Ascending aorta (tissue), 2 donors: ENCODE data around the gene SLC12A5. TPM values are rescaled to one million over a fixed set of nuclear protein-coding genes. Genes with fewer than 3 reads are reported as not detected.

ENCODE experiments used
- DNase-seq, 2 donors: peaks; one replicate each; pipeline ENCODE4 v3.0.0-alpha.2; 2019; ENCODE audit warnings: low spot score in 2 of 2
- H3K27ac ChIP-seq, 2 donors: fragments of 200-600 bp; sonication (generic); one replicate each; pipeline ENCODE4 v1.5.1; 2016 to 2017; ENCODE audit warnings: mild to moderate bottlenecking in 1 of 2
- H3K27me3 ChIP-seq: fragments of 200-600 bp; sonication (generic); one replicate; pipeline ENCODE4 v1.5.1; 2017
- H3K36me3 ChIP-seq, 2 donors: fragments of 200-600 bp; sonication (generic); one replicate each; pipeline ENCODE4 v1.5.1; 2016
- H3K4me1 ChIP-seq, 2 donors: fragments of 200-600 bp; sonication (generic); one replicate each; pipeline ENCODE4 v1.5.1; 2016 to 2017; ENCODE audit warnings: mild to moderate bottlenecking in 1 of 2
- H3K4me3 ChIP-seq, 2 donors: fragments of 200-600 bp; sonication (generic); one replicate each; pipeline ENCODE4 v1.5.1; 2016 to 2017; ENCODE audit warnings: mild to moderate bottlenecking in 1 of 2
- H3K9me3 ChIP-seq, 2 donors: fragments of 200-600 bp; sonication (generic); one replicate each; pipeline ENCODE4 v1.5.1; 2016
- intact Hi-C: fragments of 100-400 bp; cut with DNase I; formaldehyde crosslinking; loops from one replicate; pipeline ENCODE4 v1.15.1; 2023
- total RNA-seq: library from RNA; depleted of rRNA; stranded (reverse); fragments of >200 nt; gene quantifications from one replicate; pipeline ENCODE4 v1.1.0, GENCODE V29; 2016
- TF ChIP-seq, protein P1 (sequence below), 3 experiments: fragments of 200-600 bp in 2 of 3; fragments of 450-650 bp in 1 of 3; sonication (generic) in 2 of 3; IDR thresholded peaks; one replicate each; pipeline ENCODE4 v1.5.1; 2016 to 2019; ENCODE audit warnings: antibody characterized with exemption in 3 of 3, mild to moderate bottlenecking in 1 of 3, moderate library complexity in 1 of 3

Gene SLC12A5
- total RNA-seq, 1 donor from 2014 or later = not detected

DNA sequence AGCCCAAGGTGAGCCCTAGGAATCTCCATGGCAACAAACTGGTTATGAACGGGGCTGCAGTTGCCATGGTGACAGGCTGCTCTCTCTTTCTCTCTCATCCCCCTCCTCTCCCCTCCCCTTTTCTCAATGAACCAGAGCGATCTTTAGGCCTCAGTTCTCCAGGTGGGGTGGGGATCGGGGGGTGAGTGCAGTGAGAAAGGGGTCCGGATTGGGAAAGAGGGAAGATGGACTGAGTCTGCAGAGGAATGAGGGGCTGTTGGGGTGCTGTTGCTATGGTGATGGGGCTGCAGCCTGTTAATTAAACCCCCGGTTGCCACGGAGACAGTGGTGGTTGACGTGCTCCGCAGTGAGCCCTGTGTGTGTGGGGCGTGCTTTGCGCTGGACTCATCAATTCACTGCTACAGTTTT is 3.6 kb upstream of the SLC12A5 start:
- peaks cover 19% of the 10 kb centered on the region for H3K27me3 ChIP-seq
- TF ChIP-seq, protein P1, sequence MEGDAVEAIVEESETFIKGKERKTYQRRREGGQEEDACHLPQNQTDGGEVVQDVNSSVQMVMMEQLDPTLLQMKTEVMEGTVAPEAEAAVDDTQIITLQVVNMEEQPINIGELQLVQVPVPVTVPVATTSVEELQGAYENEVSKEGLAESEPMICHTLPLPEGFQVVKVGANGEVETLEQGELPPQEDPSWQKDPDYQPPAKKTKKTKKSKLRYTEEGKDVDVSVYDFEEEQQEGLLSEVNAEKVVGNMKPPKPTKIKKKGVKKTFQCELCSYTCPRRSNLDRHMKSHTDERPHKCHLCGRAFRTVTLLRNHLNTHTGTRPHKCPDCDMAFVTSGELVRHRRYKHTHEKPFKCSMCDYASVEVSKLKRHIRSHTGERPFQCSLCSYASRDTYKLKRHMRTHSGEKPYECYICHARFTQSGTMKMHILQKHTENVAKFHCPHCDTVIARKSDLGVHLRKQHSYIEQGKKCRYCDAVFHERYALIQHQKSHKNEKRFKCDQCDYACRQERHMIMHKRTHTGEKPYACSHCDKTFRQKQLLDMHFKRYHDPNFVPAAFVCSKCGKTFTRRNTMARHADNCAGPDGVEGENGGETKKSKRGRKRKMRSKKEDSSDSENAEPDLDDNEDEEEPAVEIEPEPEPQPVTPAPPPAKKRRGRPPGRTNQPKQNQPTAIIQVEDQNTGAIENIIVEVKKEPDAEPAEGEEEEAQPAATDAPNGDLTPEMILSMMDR (IDR thresholded peaks at IDR 0.05) = no peak
- H3K9me3 ChIP-seq = no peaks in the 10 kb centered on the region
- peaks cover 4 to 6% of the 10 kb centered on the region in 2 donors for H3K4me1 ChIP-seq
- intact Hi-C loops = no loop called here
- no peak for DNase-seq
- no peak overlapping the region for H3K4me3 ChIP-seq
- H3K27ac ChIP-seq = no peak overlapping the region
- H3K36me3 ChIP-seq = no peaks in the 10 kb centered on the region

DNA sequence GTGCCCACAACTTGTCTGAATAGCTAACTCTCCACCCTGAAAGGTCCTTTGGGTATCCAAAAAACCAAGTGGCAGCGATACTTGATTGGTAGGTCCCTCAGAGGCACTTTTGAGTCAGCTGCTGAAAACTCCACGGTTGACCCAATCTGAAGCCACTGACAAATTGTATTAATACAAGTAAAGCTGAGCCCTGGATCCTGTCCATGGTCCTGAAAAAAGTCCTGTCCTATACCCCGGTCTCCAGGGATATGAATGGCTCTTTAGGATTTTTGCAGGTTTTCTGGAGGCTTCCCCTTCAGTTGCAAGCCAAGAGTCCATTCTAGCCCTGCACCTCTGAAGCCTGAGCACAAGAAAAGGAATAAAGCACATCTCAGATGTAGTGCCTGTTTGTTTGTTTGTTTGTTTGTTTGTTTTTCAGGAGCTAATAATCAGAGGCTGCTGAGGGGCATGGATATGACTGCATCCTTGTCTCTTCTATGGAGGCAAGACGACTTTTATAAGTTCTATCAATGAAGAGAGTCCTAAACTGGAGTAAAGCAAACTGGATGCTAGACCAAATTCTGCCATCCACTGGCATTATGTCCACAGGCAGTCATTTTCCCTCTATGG is 1.7 kb upstream of the SLC12A5 start:
- no peaks in the 10 kb centered on the region for H3K36me3 ChIP-seq
- no peak for DNase-seq
- intact Hi-C loops = no loop called here
- no peaks in the 10 kb centered on the region for H3K4me1 ChIP-seq
- no peaks in the 10 kb centered on the region for H3K9me3 ChIP-seq
- H3K27ac ChIP-seq = no peak overlapping the region
- peaks cover 14% of the 10 kb centered on the region for H3K27me3 ChIP-seq
- TF ChIP-seq, protein P1 (IDR thresholded peaks at IDR 0.05) = no peak
- H3K4me3 ChIP-seq = no peak overlapping the region

DNA sequence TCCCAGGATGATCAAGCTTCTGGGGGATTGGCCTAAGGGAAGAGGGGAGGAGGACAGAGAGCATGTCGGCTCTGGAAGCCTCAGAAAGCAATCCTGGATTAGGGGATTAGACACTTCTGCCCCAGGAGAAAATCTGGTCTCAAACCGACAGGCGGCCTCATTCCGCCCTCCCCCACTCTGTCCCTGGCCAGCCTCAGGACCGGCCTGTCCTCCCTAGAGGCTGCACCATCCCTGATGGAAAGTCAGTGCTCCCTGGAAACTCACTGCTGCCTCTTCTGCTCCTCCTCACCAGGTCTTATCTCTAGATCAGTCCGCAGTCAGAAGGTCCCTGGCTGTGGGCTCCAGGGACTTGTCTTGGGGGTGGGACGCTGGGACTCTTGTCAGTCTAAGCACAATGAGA is 905 bp upstream of the SLC12A5 start:
- intact Hi-C loops = no loop called here
- H3K36me3 ChIP-seq = no peaks in the 10 kb centered on the region

DNA sequence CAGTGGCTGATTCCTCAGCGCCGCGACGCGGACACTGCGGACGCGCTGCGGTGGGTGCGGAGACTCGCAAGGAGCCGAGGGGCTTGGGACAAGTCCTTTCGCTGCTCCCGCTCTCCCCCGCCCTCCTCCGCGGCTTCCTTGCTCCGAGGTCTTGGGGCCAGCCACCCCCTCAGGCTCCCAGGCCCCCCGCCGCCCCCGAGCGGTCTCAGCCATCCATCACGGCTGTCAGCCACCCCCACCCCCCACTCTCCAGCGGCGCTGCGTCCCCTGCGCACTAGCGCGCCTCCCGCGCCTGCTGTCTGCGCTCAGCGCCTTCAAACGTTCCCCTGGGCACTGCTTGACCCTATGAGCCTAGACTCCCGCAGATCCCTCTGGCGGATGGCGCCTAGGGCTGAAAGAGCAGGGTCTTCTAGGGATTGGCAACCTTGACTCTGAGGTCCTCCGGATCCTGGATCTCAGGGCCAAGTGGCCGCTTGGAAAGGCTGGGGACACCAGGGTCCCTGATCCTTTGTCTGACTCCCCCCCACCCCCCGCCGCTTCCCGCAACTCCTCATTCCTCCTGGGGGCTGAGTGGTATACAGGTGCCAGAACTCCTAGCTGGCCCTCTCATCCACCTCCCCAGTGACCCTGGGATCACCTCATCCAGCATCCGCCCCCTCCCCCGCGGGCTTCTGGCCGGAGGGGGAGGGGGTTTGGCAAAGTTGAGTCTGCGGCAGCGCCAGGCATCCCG is 1.4 kb downstream of the SLC12A5 start:
- Histone ChIP-seq H3K27me3 (peaks cover 14% of the 10 kb centered on the region), H3K27ac (no peak overlapping the region), H3K4me3 (no peak overlapping the region), H3K9me3 (no peaks in the 10 kb centered on the region), H3K36me3 (no peaks in the 10 kb centered on the region), H3K4me1 (no peaks in the 10 kb centered on the region)
- no peak for DNase-seq
- intact Hi-C loops = no loop called here
- TF ChIP-seq, protein P1 (IDR thresholded peaks at IDR 0.05) = no peak

More for the DNA sequence above, 905 bp upstream of the SLC12A5 start:
- Histone ChIP-seq H3K27me3 (peaks cover 14% of the 10 kb centered on the region), H3K9me3 (no peaks in the 10 kb centered on the region), H3K4me3 (no peak overlapping the region), H3K27ac (no peak overlapping the region), H3K4me1 (no peaks in the 10 kb centered on the region)
- no peak for DNase-seq
- TF ChIP-seq, protein P1 (IDR thresholded peaks at IDR 0.05) = no peak

DNA sequence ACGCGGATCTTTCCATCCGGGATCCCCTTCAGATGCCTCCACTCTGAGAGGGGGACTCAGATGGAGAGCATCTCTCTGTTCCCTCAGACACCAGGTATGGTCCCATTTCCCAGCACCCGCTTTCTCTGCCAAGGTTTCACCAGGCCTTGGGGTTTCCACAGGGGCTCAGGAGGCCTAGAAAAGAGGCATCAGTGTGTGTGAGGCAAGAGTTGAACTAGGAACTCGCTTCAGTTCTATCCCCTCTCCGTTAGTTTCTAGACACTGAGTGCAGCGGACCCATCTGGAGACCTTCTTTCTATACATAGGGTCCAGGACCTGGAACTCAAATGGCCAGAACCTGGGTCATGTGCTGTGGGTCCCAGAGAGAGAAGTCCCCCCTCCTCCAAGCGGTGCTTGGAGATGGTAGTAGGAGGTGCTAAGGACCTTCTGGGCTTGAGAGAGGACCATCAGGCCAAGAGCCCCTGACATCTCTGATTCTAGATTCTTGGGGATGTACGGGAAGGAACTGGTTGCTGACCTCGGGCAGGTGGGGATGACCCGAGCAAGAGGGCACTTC is 2.1 kb downstream of the SLC12A5 start:
- H3K27me3 ChIP-seq = peaks cover 14% of the 10 kb centered on the region
- H3K27ac ChIP-seq = no peak overlapping the region
- no peaks in the 10 kb centered on the region for H3K9me3 ChIP-seq
- no peak overlapping the region for H3K4me3 ChIP-seq
- no peaks in the 10 kb centered on the region for H3K4me1 ChIP-seq
- intact Hi-C loops = no loop called here
- DNase-seq = no peak
- no peaks in the 10 kb centered on the region for H3K36me3 ChIP-seq
- TF ChIP-seq, protein P1 (IDR thresholded peaks at IDR 0.05) = no peak
